ENCODE measurements around the gene PTPRK.

- TF ChIP-seq FOXM1 (IDR thresholded peaks at IDR 0.05; ENCODE audit: low read depth, low read length) (no peak), YY1 (IDR thresholded peaks at IDR 0.05; ENCODE audit: low read depth, low read length) (no peak), CEBPB (IDR thresholded peaks at IDR 0.05; ENCODE audit: borderline replicate concordance in 1 of 2, low read depth in 2 of 2, low read length in 2 of 2) (no peak), CHD2 (IDR thresholded peaks at IDR 0.05; ENCODE audit: borderline replicate concordance, low read depth, low read length) (no peak), HCFC1 (IDR thresholded peaks at IDR 0.05; ENCODE audit: low read length) (no peak), EP300 (IDR thresholded peaks at IDR 0.05; ENCODE audit: borderline replicate concordance in 1 of 2, control insufficient read depth in 1 of 2, low read depth in 2 of 2, low read length in 2 of 2) (no peak), CTCF (IDR thresholded peaks at IDR 0.05 in 2 of 3, conservative IDR thresholded peaks at IDR 0.05 in 1 of 3; ENCODE audit: control insufficient read depth in 2 of 3, extremely low read depth in 1 of 3, insufficient read depth in 1 of 3, low read depth in 3 of 3, low read length in 3 of 3) (no peak), POLR2A (IDR thresholded peaks at IDR 0.05; ENCODE audit: low read depth, low read length) (no peak), POLR2AphosphoS2 (IDR thresholded peaks at IDR 0.05; ENCODE audit: low read depth, low read length) (no peak), BRCA1 (IDR thresholded peaks at IDR 0.05; ENCODE audit: low read depth, low read length) (no peak)
- TF ChIP-seq, protein P1, sequence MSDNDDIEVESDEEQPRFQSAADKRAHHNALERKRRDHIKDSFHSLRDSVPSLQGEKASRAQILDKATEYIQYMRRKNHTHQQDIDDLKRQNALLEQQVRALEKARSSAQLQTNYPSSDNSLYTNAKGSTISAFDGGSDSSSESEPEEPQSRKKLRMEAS (IDR thresholded peaks at IDR 0.05; ENCODE audit: low read depth, low read length): no peak
These were observed 4.6 kb downstream of the PTPRK start for GRCh38 chr6:128515550-128516513.

Data from GM12878 (cell line).